Measurements from ENCODE around the gene RNU6-9. TPM values are rescaled to one million over a fixed set of nuclear protein-coding genes. Genes with fewer than 3 reads are reported as not detected.
"Not testable (repeated sequence)": the region's sequence is repeated elsewhere in the genome, so short reads cannot be mapped to it uniquely, and the experiment has no call there.

RNU6-9 gene
- total RNA-seq, 2 donors from 2014 or later = not detected

DNA sequence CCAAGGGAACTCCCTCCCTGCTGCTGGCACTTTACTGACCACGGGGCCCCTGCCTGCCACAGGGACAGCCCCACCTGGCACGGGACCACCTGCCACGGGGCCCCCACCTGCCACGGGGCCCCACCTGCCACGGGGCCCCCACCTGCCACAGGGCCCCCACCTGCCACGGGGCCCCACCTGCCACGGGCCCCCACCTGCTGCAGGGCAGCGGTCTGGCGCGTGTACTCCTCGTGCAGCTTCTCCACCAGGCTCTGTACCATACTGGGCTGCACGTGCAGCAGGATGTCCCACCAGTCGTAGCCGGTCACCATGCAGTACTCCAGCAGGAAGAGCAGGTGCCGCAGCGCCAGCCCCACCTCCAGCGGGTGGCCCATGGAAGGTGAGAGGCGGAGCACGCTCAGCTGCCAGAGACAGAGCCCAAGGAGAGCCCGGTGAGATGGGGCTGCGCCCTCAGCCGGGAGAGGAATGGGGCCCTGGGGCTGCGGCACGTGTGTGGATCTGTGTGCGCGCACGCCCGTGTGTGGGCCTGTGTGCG is 16.4 kb upstream of the RNU6-9 start:
- no peak for DNase-seq (ENCODE audit: low spot score)
- Histone ChIP-seq H3K27me3 (replicated peaks; ENCODE audit: insufficient read depth) (no peaks in the 10 kb centered on the region), H3K36me3 (peaks cover 8 to 18% of the 10 kb centered on the region in 2 donors), H3K27ac (no peak overlapping the region), H3K9me3 (no peaks in the 10 kb centered on the region), H3K4me3 (no peak overlapping the region), H3K4me1 (replicated peaks) (no peaks in the 10 kb centered on the region)
- intact Hi-C loops (cut with DNase I) = no loop called here
- TF ChIP-seq, protein P1, sequence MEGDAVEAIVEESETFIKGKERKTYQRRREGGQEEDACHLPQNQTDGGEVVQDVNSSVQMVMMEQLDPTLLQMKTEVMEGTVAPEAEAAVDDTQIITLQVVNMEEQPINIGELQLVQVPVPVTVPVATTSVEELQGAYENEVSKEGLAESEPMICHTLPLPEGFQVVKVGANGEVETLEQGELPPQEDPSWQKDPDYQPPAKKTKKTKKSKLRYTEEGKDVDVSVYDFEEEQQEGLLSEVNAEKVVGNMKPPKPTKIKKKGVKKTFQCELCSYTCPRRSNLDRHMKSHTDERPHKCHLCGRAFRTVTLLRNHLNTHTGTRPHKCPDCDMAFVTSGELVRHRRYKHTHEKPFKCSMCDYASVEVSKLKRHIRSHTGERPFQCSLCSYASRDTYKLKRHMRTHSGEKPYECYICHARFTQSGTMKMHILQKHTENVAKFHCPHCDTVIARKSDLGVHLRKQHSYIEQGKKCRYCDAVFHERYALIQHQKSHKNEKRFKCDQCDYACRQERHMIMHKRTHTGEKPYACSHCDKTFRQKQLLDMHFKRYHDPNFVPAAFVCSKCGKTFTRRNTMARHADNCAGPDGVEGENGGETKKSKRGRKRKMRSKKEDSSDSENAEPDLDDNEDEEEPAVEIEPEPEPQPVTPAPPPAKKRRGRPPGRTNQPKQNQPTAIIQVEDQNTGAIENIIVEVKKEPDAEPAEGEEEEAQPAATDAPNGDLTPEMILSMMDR (IDR thresholded peaks at IDR 0.05) = no peak
- TF ChIP-seq POLR2AphosphoS5 (IDR thresholded peaks at IDR 0.05) = no peak
- TF ChIP-seq POLR2A (IDR thresholded peaks at IDR 0.05) = no peak
- 88% methylated on average over 29 of the region's 29 CpGs for WGBS

DNA sequence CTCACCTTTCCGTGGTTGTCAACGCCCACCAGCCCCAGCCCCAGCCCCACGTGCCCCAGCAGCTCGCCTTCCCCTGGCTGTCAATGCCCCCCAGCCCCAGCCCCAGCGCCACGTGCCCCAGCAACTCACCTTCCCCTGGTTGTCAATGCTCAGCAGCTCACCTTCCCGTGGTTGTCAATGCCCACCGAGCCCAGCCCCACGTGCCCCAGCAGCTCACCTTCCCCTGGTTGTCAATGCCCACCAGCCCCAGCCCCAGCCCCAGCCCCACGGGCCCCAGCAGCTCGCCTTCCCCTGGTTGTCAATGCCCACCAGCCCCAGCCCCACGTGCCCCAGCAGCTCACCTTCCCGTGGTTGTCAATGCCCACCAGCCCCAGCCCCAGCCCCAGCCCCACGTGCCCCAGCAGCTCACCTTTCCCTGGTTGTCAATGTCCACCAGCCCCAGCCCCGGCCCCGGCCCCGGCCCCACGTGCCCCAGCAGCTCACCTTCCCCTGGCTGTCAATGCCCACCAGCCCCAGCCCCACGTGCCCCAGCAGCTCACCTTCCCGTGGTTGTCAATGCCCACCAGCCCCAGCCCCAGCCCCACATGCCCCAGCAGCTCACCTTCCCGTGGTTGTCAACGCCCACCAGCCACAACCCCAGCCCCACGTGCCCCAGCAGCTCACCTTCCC is 15.2 kb upstream of the RNU6-9 start:
- intact Hi-C loops (cut with DNase I); H3K4me3 ChIP-seq; H3K27me3 ChIP-seq (replicated peaks; ENCODE audit: insufficient read depth); H3K27ac ChIP-seq; H3K9me3 ChIP-seq; DNase-seq (ENCODE audit: low spot score); H3K4me1 ChIP-seq (replicated peaks): not testable (repeated sequence)
- H3K36me3 ChIP-seq = peaks cover 12 to 18% of the 10 kb centered on the region in 2 donors
- WGBS = 84% methylated on average over 20 of the region's 23 CpGs

DNA sequence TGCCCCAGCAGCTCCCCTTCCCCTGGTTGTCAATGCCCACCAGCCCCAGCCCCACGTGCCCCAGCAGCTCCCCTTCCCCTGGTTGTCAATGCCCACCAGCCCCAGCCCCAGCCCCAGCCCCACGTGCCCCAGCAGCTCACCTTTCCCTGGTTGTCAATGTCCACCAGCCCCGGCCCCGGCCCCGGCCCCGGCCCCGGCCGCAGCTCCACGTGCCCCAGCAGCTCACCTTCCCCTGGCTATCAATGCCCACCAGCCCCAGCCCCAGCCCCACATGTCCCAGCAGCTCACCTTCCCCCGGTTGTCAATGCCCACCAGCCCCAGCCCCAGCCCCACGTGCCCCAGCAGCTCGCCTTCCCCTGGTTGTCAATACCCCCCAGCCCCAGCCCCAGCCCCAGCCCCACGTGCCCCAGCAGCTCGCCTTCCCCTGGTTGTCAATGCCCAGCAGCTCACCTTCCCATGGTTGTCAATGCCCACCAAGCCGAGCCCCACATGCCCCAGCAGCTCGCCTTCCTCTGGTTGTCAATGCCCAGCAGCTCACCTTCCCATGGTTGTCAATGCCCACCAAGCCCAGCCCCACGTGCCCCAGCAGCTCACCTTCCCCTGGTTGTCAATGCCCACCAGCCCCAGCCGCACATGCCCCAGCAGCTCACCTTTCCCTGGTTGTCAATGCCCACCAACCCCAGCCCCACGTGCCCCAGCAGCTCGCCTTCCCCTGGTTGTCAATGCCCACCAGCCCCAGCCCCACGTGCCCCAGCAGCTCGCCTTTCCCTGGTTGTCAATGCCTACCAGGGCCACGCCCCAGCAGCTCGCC is 14.3 kb upstream of the RNU6-9 start:
- intact Hi-C loops (cut with DNase I); H3K4me3 ChIP-seq; H3K4me1 ChIP-seq (replicated peaks); H3K27me3 ChIP-seq (replicated peaks; ENCODE audit: insufficient read depth); H3K27ac ChIP-seq; DNase-seq (ENCODE audit: low spot score); H3K9me3 ChIP-seq: not testable (repeated sequence)
- peaks cover 12 to 23% of the 10 kb centered on the region in 2 donors for H3K36me3 ChIP-seq
- WGBS = 84% methylated on average over 16 of the region's 24 CpGs

DNA sequence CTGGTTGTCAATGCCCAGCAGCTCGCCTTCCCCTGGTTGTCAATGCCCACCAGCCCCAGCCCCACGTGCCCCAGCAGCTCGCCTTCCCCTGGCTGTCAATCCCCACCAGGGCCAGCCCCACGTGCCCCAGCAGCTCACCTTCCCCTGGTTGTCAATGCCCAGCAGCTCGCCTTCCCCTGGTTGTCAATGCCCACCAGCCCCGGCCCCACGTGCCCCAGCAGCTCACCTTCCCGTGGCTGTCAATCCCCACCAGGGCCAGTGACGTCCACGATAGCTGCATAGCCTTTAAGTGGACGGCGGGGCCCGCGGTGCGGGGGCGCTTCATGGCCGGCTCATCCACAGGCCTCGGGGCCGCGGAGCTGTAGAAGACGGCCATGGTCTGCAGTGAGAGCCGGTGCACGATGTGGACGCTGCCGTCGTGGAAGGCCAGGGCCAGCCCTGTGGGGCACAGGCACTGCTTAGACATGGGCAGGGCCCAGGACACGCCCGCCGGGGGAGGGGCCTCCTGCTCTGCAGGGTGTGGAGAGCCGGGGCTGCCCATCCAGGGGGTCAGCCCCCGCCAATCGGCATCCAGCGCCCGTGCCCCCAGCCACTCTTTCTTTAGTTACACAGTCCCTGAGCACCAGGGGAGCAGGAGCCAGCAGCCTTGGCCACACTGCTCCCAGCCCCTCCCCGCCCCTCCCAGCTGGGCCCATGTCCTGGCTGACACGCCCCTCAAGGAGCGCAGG is 13.4 kb upstream of the RNU6-9 start:
- WGBS = 86% methylated on average over 36 of the region's 37 CpGs
- Histone ChIP-seq H3K36me3 (peaks cover 12 to 23% of the 10 kb centered on the region in 2 donors), H3K27me3 (replicated peaks; ENCODE audit: insufficient read depth) (no peaks in the 10 kb centered on the region), H3K4me3 (no peak overlapping the region), H3K9me3 (no peaks in the 10 kb centered on the region), H3K4me1 (replicated peaks) (no peaks in the 10 kb centered on the region), H3K27ac (no peak overlapping the region)
- intact Hi-C loops (cut with DNase I) = no loop called here
- TF ChIP-seq POLR2AphosphoS5 (IDR thresholded peaks at IDR 0.05) (no peak), POLR2A (IDR thresholded peaks at IDR 0.05) (no peak)
- TF ChIP-seq, protein P1 (IDR thresholded peaks at IDR 0.05) = no peak
- DNase-seq (ENCODE audit: low spot score) = no peak

DNA sequence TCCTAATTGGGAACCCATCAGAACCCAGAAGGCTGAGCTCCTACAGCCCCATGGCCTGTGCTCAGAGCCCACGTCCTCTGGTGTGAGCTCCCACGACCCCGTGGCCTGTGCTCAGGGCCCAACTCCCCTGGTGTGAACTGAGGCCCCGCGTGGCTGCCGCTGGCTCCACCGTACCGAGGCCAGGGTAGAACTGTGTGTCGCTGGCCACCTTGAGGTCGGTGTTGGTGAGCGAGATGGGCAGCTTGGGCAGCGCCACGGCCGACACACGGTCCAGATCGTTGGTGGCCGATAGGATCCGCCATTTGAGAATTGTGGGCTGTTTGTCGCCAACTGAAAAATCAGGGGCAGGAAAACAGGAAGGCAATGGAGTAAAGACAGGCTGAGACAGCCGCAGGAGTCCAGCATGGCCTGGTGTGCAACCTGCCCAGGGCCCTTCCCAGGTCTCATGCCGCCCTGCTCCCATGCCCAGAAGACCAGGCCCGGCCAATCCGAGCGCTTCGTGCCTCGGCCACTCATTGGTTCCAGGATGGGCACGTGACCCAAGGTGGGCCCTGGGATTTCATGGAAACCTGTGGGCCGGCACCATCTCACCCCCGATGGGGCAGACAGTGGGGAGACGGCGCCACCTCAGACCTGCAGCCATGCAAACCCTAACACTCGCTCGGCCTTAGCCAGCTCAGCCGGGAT is 11.8 kb upstream of the RNU6-9 start:
- Histone ChIP-seq H3K4me1 (replicated peaks) (no peaks in the 10 kb centered on the region), H3K27me3 (replicated peaks; ENCODE audit: insufficient read depth) (no peaks in the 10 kb centered on the region), H3K9me3 (no peaks in the 10 kb centered on the region), H3K27ac (no peak overlapping the region), H3K36me3 (peaks cover 10 to 32% of the 10 kb centered on the region in 2 donors), H3K4me3 (no peak overlapping the region)
- no peak for DNase-seq (ENCODE audit: low spot score)
- intact Hi-C loops (cut with DNase I) = no loop called here
- TF ChIP-seq POLR2A (IDR thresholded peaks at IDR 0.05) (no peak), POLR2AphosphoS5 (IDR thresholded peaks at IDR 0.05) (no peak)
- TF ChIP-seq, protein P1 (IDR thresholded peaks at IDR 0.05) = no peak
- 96% methylated on average over 32 of the region's 34 CpGs for WGBS
